A673 (cell line): Measurements from ENCODE around the gene PPM1N.

Experiments used
- EZH2 ChIP-seq: fragments of 200-600 bp; sonication (generic); IDR thresholded peaks from 2 replicates; pipeline ENCODE4 v1.6.1; 2017; ENCODE audit warnings: borderline replicate concordance, low read depth, mild to moderate bottlenecking, mixed read lengths, antibody characterized with exemption, low read length; ENCODE audit not compliant: poor library complexity, severe bottlenecking
- TF ChIP-seq, protein P1 (sequence below): fragments of 300-800, 200-600 bp; sonication (generic); conservative IDR thresholded peaks from 2 replicates; pipeline ENCODE4 v1.5.1; 2017; ENCODE audit warnings: low read depth, mild to moderate bottlenecking, antibody characterized with exemption, low read length, moderate library complexity, mixed read lengths

DNA sequence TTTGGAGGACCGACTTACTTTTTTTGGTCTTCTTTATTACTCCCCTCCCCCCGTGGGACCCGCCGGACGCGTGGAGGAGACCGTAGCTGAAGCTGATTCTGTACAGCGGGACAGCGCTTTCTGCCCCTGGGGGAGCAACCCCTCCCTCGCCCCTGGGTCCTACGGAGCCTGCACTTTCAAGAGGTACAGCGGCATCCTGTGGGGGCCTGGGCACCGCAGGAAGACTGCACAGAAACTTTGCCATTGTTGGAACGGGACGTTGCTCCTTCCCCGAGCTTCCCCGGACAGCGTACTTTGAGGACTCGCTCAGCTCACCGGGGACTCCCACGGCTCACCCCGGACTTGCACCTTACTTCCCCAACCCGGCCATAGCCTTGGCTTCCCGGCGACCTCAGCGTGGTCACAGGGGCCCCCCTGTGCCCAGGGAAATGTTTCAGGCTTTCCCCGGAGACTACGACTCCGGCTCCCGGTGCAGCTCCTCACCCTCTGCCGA, 30.0 kb upstream of the PPM1N start:
- TF ChIP-seq, protein P1, sequence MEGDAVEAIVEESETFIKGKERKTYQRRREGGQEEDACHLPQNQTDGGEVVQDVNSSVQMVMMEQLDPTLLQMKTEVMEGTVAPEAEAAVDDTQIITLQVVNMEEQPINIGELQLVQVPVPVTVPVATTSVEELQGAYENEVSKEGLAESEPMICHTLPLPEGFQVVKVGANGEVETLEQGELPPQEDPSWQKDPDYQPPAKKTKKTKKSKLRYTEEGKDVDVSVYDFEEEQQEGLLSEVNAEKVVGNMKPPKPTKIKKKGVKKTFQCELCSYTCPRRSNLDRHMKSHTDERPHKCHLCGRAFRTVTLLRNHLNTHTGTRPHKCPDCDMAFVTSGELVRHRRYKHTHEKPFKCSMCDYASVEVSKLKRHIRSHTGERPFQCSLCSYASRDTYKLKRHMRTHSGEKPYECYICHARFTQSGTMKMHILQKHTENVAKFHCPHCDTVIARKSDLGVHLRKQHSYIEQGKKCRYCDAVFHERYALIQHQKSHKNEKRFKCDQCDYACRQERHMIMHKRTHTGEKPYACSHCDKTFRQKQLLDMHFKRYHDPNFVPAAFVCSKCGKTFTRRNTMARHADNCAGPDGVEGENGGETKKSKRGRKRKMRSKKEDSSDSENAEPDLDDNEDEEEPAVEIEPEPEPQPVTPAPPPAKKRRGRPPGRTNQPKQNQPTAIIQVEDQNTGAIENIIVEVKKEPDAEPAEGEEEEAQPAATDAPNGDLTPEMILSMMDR: no peak
- no peak for TF ChIP-seq EZH2
